ENCODE measurements around the gene PKD1.

PKD1 gene

DNA sequence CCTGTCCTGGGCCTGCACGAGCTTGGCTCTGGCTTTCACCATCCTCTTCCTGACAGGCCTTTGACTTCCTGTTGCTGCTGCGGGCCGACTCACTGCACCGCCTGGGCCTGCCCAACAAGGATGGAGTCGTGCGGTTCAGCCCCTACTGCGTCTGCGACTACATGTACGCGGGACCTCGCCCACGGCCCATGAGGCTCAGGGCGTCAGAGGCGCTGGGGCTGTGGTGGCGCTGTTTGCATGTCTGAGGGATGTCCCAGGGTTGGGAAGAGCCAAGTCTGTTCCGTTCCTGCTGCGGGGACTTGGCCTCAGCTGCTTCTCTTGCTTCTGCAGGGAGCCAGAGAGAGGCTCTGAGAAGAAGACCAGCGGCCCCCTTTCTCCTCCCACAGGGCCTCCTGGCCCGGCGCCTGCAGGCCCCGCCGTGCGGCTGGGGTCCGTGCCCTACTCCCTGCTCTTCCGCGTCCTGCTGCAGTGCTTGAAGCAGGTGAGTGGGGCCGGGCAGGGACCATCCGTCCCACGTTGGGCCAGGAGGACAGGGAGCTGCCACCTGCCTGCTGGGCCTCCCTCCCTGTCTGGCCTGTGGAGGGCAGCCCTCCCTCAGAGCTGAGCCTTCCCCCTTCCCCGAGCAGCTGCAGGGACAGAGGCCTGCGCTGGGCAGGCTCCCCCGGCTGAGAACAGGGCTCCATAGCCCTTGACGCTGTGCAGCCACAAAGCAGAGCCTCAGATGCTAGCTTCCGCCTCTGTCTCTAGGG is 64.1 kb downstream of the PKD1 start:
- no peak for DNase-seq (ENCODE audit: low read depth)

DNA sequence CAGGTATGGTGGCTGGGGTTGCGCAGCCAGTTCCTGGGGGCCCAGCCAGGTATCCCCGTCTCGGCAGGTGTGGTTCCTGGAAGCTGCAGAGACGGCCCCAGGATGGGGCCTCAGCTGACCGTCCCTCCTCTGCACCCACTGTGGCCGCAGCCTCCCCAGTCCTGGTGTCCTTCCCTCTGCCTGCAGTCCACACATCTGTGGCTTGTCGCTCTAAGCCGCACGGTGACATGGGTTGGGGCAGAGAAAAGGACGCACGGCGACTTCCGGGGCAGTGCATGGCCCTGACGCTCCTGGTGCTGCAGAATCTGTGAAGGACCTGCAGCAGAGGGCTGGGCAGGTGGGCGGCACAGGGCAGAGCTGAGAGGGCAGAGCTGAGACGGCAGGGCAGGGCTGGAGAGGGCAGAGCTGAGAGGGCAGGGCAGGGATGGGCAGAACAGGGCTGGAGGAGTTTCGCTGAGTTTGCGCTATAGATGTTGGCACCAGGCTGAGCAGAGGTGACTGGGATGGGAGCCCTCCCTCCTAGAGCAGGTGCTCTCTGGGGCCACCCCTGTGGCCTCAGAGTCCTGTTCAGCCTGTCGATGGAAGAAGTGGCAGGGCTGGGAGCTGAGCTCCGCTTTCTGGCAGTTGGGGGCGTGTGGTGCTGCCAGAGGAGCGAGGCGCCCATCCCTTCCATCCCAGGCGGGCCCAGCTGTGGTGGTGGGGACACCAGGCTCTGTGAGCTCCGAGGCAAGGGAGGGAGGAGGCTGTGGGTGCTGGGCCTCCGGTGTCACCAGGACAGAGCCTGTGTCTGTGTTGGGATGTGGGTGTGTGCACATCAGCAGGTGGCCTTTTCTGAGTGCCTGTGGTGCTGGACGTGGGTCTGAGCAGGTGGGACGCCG is 64.9 kb downstream of the PKD1 start:
- DNase-seq (ENCODE audit: low read depth) = no peak

DNA sequence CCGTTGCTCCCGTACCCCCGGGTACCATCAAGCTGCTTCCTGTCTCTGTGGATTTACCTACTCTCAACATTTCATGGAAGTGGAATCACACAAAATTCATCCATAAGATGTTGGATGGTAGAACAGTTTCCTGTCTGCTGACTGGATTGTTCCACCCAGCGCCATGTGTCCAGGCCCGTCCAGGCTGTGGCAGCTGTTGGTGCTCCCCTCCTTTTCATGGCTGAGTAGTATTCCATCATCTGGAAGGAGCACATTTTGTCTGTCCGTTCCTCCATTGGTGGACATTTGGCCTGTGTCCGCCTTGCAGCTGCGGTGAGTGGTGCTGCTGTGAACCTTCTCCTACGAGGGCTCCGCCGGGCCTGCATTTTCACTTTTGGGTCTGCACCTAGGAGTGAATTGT is 69.6 kb downstream of the PKD1 start:
- DNase-seq (ENCODE audit: low read depth) = no peak

DNA sequence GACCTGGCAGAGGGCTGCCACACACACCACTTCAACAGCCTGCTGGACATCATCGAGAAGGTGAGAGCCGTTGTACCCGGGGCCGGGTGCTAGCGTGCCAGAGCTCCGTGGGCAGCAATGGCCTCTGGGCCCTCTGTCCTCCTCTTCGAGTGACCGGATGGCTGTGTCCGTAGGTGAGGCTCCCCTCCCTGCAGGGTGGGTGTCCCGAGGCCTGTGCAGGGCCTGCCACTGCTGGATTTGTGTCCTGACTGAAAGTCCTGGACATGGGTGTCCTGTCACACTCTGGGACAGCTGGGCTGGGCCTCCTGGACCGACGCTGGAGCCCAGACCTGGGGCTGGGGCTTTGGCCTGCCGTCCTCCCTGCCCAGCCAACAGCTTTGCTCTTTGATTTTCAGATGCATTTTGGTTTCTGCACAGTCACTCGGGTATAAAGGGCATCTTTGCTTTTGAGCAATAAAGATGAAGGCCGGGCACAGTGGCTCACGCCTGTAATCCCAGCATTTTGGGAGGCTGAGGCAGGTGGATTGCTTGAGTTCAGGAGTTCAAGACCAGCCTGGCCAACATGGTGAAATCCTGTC is 71.2 kb downstream of the PKD1 start:
- no peak for DNase-seq (ENCODE audit: low read depth)

DNA sequence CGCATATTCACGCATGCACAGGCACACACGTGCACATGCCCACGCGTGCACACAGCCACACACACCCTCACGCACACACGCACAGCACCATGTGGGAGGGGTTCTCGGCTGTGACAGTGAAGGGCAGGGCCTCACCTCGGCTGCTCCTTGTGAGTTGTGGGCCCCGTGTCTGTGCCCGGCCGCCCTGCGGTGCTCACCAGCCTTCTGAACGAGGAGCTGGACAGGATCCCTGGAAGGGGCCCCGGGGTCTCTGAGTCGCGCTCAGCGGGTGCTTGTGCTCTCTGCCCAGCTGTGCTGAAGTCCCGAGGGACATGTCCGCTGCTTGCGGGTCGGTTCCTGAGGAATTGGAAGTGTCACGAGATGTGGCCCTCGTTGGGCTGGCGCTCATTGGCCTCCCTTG is 71.8 kb downstream of the PKD1 start:
- DNase-seq (ENCODE audit: low read depth) = no peak

DNA sequence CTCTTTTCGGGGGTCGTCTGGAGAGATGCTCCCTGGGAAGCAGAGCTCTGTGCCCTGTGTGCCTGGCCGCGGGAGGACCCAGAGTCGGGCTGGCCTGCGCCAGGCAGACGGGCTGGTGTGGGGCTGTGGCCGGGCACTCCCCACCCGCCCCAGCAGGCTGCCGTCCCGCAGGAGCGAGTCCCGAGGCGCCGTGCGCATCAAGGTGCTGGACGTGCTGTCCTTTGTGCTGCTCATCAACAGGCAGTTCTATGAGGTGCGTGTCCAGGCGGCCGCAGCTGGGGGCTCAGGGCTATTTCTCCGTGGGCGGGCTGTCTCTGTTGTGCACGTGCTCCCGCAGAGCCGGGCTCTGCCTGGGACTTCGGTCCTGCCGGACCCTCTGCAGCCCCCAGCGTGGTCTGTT is 72.9 kb downstream of the PKD1 start:
- DNase-seq (ENCODE audit: low read depth) = no peak

GRCh38 chr16:2061526-2061925 is 74.2 kb downstream of the PKD1 start:
- DNase-seq (ENCODE audit: low read depth) = no peak

- DNase-seq (ENCODE audit: low read depth) = no peak
Observed at GRCh38 chr16:2061023-2061422, 74.7 kb downstream of the PKD1 start.

GRCh38 chr16:2060346-2060745 is 75.4 kb downstream of the PKD1 start:
- no peak for DNase-seq (ENCODE audit: low read depth)

DNA sequence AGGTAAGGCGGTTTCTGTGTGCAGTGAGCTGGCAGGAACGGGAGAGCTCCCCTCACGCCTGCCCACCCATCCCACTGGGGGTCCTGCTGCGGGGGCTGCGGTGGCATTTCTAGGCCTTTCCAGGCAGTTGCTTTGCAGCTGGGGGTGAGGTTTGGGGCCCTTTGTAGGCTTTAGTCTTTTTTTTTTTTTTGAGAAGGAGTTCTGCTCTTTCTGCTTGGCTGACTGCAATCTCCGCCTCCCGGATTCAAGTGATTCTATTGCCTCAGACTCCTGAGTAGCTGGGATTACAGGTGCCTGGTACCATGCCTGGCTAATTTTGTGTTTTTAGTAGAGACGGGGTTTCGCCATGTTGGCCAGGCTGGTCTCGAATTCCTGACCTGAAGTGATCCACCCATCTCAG is 76.8 kb downstream of the PKD1 start:
- DNase-seq (ENCODE audit: low read depth) = peak; percentile 36

- DNase-seq (ENCODE audit: low read depth) = no peak
Observed at GRCh38 chr16:2058420-2058819, 77.3 kb downstream of the PKD1 start.

DNA sequence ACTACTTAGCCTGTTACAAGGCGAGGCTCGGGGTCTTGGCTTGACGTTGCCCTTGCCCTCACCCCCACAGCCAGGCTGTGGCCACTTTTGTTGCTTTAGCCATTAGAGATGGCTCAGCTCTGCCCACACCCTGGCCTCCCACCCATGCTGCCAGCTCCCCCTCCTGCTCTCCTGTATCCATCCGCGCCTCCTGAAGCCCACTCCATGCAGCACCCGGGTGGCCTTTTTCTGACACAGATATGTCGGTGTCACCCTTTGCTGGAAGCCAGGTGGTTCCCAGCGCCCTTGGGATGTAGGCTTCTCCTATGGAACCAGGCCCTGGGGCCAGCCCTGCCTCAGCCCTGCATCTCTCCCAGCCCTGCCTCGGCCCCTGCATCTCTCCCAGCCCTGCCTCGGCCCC is 78.3 kb downstream of the PKD1 start:
- no peak for DNase-seq (ENCODE audit: low read depth)

- DNase-seq (ENCODE audit: low read depth) = no peak
Observed at GRCh38 chr16:2056681-2057407, 78.9 kb downstream of the PKD1 start.

- DNase-seq (ENCODE audit: low read depth) = no peak
Observed at GRCh38 chr16:2056077-2056476, 79.6 kb downstream of the PKD1 start.

GRCh38 chr16:2054543-2055245 is 81.0 kb downstream of the PKD1 start:
- DNase-seq (ENCODE audit: low read depth) = no peak

GRCh38 chr16:2053897-2054296 is 81.8 kb downstream of the PKD1 start:
- DNase-seq (ENCODE audit: low read depth) = no peak

DNA sequence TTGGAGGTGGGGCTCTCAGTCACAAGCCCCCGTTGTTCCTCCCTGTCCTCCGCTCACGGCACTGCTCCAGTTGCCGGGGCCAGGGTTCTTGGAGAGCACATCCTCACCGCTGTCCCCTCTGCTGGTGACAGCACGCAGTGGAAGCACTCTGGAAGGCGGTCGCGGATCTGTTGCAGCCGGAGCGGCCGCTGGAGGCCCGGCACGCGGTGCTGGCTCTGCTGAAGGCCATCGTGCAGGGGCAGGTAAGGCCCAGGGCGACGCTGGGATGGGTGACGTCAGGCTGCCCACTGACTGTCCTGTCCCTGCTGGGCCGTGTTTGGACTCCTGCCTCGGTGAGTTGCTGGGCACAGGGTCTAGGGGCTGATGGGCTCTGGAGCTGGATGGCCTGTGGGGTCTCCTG is 82.5 kb downstream of the PKD1 start:
- no peak for DNase-seq (ENCODE audit: low read depth)

DNA sequence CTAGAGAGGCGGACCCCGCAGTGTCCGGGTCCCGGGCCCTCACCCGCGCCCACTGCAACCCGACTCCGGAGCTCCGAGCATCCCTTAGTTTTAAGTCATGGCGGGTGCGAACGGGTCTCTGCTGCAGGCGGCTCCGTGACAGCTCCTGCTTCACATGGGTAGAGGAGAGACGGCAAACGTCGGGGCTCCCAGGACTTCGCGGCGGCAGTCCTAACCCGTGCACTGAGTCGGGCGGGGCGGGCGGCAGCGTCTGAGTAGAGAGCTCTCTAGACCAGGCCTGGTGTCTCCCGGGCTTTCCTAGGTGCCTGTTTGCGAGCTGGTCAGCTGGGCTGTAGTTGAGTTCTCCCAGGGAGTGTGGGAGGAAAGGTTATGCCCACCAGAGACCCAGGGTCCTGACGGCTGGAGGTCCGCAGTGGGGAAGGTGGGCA is 87.6 kb downstream of the PKD1 start:
- DNase-seq (ENCODE audit: low read depth) = no peak

GRCh38 chr16:2047330-2048115 is 88.2 kb downstream of the PKD1 start, which contains the start of the genes NTHL1 and TSC2:
NTHL1 (minus strand) TSS chr16:2047834; CDS start chr16:2047823, 11 bp downstream.
TSC2 (plus strand) TSS chr16:2047985; CDS start chr16:2048616, 631 bp downstream.
- peak; percentile 93 for DNase-seq (ENCODE audit: low read depth)

DNA sequence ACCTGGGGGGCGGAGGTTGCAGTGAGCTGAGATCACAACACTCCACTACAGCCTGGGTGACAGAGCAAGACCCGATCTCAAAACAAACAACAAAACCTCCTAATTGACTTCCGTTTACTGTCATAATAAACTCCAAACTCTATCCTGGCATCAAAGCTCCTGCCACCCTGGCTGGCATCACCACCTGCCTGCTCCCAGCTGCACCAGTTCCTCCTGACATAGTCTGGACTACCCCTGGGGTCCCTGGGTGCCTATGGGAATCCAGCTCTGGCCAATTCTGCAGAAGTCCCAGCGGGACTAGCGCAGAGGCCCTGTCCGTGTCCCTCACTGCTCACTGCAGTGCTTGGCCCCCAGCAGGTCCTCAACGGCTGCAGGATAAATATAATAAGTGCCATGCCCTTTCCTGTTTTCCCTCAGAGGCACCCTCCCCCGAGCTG is 88.8 kb downstream of the PKD1 start:
- DNase-seq (ENCODE audit: low read depth) = no peak
